Activated CD4-positive, alpha-beta T cell treated with anti-CD3 and anti-CD28 coated beads for 48 hours (primary cell): ENCODE data around the gene TM2D1.
"Not testable (repeated sequence)": the region's sequence is repeated elsewhere in the genome, so short reads cannot be mapped to it uniquely, and the experiment has no call there.

Experiments
- DNase-seq: peaks from one replicate; pipeline ENCODE4 v3.0.0-alpha.2; 2020

TM2D1 gene

GRCh38 chr1:61724813-61725694, at the start of gene TM2D1:
Gene TM2D1, minus strand, starts transcription at chr1:61725141. Its CDS starts 21 bp downstream, at chr1:61725120.
- peak; percentile 91 for DNase-seq

GRCh38 chr1:61770131-61770530, 45.2 kb upstream of the TM2D1 start:
- DNase-seq = no peak

- DNase-seq = no peak
Observed at GRCh38 chr1:61757950-61758349, 33.0 kb upstream of the TM2D1 start.

DNA sequence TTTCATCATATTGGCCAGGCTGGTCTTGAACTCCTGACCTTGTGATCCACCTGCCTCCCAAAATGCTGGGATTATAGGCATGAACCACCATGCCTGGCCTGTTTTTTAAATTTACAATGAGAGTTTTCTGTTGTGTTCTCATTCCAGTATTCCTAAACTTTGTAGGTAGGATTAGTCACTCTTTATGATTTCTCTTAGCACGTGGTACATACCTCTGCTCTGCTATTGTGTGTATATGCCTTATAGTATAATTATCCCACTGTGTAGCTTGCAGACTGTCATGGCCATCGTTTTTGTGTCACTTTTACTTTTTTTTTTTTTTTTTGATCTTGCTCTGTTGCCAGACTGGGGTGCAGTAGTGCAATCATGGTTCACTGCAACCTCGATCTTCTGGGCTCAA, 31.8 kb upstream of the TM2D1 start:
- DNase-seq = no peak

DNA sequence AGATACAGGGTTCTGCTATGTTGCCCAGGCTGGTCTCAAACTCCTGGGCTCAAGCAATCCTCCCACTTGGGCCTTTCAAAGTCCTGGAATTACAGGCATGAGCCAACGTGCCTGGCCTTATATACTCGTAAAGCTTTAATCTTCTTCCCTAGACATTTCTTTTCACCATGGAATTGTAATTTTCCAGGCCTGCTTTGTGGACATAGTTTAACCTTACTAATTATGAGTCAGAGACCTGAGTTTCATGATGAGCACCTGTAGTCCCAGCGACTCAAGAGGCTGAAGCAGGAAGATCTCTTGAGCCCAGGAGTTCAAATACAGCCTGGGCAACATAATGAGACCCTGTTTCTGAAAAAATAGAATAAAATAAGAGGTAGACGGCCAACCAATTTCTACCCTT, 29.6 kb upstream of the TM2D1 start:
- DNase-seq = no peak

DNA sequence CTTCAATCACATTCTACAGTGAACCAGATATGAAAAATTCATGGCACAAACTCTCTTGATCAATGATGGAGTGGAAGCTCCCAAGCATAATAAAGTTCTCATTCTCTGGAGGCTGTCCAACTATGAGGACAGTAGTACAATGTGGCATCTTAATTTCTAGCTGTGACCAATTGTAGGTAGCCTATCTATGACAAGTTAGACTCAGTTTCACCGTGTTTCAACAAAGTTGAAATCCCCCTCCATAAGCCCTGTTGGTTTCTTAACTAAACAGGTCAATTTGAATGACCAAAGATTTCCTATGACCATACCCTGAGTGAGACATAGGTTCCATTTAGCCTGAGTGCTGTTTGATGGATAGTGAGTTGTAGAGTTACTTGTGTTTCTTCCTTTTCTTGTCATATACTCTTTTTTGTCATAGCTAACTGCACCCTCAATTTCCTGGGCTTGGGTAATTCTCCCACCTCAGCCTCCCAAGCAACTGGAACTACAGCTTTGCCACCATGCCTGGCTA, 29.1 kb upstream of the TM2D1 start:
- DNase-seq = no peak

DNA sequence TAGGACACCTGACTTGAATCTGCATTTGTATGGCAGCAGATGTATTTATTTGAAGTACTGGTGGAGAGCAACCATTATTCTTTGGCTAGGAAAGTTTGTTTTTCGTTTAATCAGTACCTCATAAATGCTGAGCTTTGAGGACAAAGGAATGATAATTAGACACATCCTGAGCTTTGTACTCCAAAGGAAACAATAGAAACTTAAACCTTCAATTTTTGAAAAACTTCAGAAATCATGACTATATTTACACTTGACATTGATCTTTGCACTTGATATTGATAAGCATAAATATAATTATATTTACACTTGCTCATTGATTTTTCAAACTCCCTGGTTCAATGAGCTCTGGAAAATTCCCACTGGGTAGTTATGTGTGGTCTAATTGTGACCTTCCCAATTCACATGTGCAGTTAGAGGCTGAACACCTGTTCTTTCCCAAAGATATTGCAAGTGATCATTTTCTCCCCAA, 28.0 kb upstream of the TM2D1 start:
- no peak for DNase-seq

GRCh38 chr1:61749574-61749973, 24.6 kb upstream of the TM2D1 start:
- no peak for DNase-seq

GRCh38 chr1:61748566-61748965, 23.6 kb upstream of the TM2D1 start:
- no peak for DNase-seq

DNA sequence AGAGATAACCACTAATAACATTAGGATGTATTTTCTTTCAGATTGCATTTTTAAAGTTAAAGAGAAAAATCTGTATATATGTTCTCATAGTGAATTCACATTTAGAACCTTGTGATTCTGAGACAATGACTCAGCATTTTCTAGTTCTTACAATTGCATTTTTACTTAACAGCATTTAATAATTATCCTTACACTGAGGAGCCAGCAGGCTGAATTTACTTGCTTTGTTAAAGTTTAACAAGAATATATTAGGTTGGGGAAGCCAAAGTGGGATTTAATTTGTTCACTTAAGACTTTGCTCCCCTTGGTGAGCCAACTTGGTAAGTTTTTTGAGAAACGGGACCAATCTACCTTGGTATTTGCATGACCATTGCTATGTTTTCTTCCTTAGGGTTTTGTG, 21.9 kb upstream of the TM2D1 start:
- DNase-seq = no peak

DNA sequence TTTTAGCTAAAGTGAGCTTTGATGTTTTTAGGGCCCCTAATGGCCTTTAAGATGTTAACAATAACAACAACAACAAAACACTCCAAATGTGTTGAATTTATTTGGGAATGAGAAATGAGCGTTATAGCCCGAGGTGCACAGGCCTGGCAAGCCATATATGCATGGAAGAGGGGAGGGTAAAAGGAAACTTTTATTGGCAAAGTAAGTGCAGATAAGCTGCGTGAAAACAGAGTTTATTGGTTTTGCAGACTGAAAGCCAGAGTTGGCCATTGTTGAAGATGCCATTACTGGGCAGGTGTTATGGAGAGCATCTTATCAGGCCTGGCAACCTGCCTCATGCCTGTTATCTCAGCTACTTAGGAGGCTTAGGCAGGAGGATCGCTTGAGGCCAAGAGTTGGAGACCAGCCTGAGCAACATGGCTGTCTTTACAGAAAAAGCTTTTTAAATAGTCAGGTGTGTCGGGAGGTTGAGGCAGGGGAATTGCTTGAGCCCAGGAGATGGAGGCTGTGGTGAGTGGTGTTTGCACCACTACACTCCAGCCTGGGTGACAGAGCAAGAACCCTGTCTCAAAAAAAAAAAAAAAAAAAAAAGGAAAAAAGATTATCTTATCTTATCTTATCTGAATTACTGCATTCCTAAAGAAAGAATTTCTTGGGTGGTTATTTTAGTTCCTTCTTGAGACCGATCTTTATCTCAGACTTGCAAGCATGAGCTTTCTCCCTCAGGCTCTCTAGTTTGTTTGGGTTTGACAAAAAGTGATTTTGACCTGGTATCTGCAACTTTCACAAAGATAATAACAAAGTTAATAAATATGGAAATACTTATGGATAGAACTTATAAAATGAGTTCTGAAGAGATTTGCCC, 19.0 kb upstream of the TM2D1 start:
- no peak for DNase-seq

GRCh38 chr1:61743431-61743705, 18.4 kb upstream of the TM2D1 start:
- DNase-seq = no peak

DNA sequence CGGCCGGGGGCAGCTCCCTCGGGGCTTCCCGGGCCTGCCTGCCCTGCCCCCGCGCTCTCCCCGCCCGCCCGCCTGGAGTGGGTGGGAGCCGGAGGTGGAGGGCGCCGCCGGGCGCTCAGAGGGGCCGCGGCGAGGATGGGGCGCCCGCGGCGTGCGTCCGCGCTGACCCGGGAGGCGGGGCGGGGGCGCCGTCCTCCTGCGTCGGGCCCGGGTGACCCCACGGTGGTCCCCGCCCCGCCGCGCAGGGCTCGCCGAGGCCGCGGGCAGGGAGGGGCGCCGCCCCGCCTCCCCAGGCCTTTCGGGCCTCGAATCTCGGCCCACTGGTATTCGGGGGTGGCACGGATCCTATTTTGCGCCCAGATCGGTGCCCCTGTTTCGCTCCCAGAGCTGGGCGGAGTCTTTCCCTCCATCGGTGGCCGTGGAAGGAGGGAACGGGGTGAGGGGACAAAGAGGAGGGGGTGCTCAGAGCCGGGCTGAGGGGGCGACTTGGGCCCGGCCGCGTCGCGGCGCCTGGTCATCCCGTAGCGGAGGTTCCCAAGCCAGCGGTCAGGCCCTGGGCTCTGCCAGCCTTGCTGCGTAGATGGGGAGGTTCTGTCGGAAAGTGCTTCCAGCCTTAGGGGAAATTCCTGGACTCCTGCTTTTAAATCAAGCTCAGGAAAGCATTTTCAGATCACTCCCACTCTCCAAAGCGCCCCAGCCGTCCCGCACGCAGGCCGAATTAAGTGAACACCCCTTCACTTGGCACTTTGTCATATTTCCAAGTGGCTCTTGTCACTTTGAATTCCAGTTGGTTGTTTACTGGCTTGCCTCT, 17.9 kb upstream of the TM2D1 start:
- no peak for DNase-seq

DNA sequence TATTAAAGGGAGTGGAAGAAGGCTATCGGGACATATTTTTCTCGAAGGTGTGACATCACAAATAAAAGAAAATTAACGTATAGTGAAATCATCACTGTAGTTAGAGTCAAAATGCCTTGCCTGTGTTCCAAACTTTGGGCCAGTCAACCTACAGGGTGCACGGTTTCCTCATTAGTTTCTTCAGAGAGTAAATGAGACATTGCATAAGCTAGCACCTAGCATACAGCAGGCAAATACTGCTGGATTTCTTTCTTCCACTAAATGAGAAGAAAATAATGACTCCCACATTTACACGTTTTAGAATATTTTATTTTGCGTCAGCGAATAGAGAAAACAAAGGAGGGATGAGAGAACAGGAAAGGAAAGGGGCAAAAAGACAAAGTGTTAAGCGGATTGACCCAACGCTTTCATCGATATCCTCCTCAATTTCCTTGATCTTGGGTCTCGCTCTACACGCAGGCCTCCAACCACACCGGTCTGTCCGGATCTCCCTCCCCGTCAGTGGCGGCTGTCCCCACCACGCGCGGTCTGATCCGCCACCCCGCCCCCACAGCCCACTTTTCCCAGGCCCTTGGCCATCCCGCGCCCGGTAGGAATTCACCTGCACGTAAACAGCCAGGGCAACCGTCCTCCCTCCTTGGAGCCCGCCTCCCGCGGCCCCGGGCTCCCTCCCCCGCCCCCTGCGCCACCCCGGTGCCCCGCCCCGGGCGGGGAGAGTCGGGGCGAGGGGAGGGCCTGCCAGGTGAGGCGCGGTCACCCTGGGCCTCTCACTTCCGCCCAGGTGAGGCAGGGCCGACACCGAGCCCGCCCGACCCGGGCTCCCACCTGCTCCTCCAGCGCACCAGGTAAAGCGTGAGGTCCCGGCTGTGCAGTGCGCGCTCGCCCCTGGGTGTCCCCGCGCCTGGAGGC, 17.0 kb upstream of the TM2D1 start, which contains the start of gene PATJ:
Gene PATJ, plus strand, starts transcription at position 770 of the 909 bp plus-strand sequence. CDS start 20,413 bp downstream, outside the sequence.
- DNase-seq = peak; percentile 61

DNA sequence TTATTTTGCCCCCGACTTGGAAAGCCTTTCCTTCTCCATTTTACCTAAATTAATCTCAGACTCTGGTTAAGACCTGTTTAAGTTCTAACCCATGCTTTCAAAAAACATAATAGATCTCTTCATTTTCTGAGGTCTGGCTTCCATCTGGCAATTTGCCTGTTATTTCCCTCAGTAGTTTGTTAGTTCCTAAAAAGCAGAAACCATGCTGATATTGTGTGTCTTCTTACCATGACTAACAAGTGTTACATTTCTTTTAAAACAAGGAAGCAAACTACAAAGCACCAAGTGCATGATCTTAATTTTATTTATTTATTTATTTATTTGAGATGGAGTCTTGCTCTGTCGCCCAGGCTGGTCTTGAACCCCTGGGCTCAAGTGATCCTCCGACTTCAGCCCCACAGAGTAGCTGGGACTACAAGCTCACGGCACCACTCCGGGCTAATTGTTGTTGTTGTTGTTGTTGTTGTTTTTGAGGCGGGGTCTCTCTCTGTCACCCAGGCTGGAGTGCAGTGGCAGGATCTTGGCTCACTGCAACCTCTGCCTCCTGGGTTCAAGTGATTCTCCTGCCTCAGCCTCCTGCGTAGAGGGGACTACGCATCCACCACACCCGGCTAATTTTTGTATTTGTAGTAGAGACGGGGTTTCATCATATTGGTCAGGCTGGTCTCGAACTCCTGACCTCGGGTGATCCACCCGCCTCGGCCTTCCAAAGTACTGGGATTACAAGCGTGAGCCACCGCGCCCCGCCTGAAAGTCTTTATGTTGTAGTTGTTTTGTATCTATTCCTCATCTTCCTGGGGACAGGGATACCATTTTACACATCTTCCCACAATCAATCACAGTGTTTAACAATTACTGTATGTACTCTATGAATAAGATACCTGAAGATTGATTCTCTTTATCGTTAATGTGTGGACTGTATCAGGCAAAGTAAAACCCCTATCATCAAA, 16.1 kb upstream of the TM2D1 start:
- no peak for DNase-seq

DNA sequence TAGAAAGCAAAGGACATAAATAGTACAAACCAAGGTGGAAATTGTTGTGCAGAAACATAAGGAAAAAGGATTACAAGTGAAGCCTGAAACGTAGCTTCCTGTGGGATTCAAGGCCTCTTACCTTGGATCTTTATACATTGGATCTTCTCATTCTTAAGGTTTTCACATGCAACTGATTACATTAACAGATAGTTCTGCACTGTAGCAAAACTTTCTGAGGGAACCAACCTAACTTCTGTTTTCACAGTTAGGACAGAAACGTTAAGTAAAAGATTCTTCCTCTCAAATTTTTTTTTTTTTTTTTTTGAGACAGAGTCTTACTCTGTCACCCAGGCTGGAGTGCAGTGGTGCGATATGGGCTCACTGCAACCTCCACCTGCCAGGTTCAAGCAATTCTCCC, 7.8 kb upstream of the TM2D1 start:
- no peak for DNase-seq

DNA sequence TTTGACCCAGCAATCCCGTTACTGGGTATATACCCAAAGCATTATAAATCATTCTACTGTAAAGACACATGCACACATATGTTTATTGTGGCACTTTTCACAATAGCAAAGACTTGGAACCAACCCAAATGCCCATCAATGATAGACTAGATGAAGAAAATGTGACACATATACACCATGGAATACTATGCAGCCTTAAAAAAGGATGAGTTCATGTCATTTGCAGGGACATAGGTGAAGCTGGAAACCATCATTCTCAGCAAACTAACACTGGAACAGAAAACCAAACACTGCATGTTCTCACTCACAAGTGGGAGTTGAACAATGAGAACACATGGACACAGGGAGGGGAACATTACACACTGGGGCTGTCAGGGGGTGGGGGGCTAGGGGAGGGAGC, 5.7 kb upstream of the TM2D1 start:
- DNase-seq = not testable (repeated sequence)

- DNase-seq = no peak
Observed at GRCh38 chr1:61727544-61727943, 2.6 kb upstream of the TM2D1 start.

DNA sequence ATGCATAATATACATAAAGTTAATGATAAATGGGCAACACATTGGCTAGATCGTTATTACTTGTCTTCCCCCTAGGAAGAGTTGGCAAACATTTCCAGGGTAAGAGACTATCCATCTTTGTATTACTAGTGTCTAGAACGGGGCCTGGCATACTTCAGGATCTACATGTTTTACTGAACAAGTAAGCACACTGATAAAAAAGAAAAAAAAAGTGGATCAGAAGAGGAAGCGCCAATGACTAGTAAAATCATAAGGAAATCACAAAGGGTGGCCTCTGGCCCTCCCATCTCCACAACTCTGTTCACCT, 482 bp downstream of the TM2D1 start:
- no peak for DNase-seq

- not testable (repeated sequence) for DNase-seq
Observed at GRCh38 chr1:61718996-61719663, 5.8 kb downstream of the TM2D1 start.
